ENCODE data around the gene GATA2.

Gene GATA2

GRCh38 chr3:128429751-128430150 is 63.2 kb downstream of the GATA2 start:
- TF ChIP-seq, protein P1, sequence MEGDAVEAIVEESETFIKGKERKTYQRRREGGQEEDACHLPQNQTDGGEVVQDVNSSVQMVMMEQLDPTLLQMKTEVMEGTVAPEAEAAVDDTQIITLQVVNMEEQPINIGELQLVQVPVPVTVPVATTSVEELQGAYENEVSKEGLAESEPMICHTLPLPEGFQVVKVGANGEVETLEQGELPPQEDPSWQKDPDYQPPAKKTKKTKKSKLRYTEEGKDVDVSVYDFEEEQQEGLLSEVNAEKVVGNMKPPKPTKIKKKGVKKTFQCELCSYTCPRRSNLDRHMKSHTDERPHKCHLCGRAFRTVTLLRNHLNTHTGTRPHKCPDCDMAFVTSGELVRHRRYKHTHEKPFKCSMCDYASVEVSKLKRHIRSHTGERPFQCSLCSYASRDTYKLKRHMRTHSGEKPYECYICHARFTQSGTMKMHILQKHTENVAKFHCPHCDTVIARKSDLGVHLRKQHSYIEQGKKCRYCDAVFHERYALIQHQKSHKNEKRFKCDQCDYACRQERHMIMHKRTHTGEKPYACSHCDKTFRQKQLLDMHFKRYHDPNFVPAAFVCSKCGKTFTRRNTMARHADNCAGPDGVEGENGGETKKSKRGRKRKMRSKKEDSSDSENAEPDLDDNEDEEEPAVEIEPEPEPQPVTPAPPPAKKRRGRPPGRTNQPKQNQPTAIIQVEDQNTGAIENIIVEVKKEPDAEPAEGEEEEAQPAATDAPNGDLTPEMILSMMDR (IDR thresholded peaks at IDR 0.05; ENCODE audit: borderline replicate concordance, insufficient read depth, low read depth, low read length), result no peak
- H3K4me3 ChIP-seq (ENCODE audit: low read depth, low read length), result no peak overlapping the region
